Measurements from ENCODE around the gene UBQLN4. TPM values are rescaled to one million over a fixed set of nuclear protein-coding genes. Genes with fewer than 3 reads are reported as not detected.

The UBQLN4 gene
- total and polyA plus RNA-seq, 9 of the 15 experiments (the other 6 are each of a cell fraction or from before 2014, with no cell fraction given): 13.5 to 65.5 (median 37.0) TPM

DNA sequence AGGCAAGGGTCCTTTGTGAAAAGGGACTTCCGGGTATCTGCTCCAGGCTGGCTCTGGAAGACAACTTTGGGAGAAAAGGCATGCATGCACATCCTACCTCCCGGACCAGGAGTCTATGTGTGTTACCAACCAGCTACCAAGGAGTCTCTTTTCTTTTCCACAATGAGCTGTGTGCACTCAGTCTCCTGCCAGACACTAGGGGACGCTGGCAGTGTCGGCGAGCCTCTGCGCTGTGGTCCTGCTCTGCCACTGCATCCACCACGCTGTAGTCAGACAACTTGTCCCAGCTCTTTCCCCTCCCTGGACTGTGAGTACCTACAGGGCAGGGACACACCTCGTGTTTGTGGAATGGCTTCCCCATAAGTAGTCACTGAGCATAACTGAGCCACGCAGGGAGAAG lies 27.7 kb downstream of the UBQLN4 start (continued):
- TF ChIP-seq RREB1 (CRISPR knock-in tag; IDR thresholded peaks at IDR 0.05): no peak
- TF ChIP-seq SMAD4 (CRISPR knock-in tag; conservative IDR thresholded peaks at IDR 0.05): peak; percentile 28; the same call in 1 of the 2 replicates
- TF ChIP-seq GATAD2B (IDR thresholded peaks at IDR 0.05; ENCODE audit: borderline replicate concordance): no peak
- no peak for TF ChIP-seq PTRF (tag; IDR thresholded peaks at IDR 0.05)
- TF ChIP-seq, protein P1, sequence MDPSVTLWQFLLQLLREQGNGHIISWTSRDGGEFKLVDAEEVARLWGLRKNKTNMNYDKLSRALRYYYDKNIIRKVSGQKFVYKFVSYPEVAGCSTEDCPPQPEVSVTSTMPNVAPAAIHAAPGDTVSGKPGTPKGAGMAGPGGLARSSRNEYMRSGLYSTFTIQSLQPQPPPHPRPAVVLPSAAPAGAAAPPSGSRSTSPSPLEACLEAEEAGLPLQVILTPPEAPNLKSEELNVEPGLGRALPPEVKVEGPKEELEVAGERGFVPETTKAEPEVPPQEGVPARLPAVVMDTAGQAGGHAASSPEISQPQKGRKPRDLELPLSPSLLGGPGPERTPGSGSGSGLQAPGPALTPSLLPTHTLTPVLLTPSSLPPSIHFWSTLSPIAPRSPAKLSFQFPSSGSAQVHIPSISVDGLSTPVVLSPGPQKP (CRISPR knock-in tag; IDR thresholded peaks at IDR 0.05): no peak
- no peak for TF ChIP-seq MED1 (CRISPR knock-in tag; IDR thresholded peaks at IDR 0.05; ENCODE audit: borderline replicate concordance)
- peak; percentile 13; the same call in 1 of the 2 replicates for TF ChIP-seq HCFC1 (IDR thresholded peaks at IDR 0.05; ENCODE audit: low read depth, low read length)
- no peak for TF ChIP-seq ZNF239 (CRISPR knock-in tag; IDR thresholded peaks at IDR 0.05)
- TF ChIP-seq, protein P2, sequence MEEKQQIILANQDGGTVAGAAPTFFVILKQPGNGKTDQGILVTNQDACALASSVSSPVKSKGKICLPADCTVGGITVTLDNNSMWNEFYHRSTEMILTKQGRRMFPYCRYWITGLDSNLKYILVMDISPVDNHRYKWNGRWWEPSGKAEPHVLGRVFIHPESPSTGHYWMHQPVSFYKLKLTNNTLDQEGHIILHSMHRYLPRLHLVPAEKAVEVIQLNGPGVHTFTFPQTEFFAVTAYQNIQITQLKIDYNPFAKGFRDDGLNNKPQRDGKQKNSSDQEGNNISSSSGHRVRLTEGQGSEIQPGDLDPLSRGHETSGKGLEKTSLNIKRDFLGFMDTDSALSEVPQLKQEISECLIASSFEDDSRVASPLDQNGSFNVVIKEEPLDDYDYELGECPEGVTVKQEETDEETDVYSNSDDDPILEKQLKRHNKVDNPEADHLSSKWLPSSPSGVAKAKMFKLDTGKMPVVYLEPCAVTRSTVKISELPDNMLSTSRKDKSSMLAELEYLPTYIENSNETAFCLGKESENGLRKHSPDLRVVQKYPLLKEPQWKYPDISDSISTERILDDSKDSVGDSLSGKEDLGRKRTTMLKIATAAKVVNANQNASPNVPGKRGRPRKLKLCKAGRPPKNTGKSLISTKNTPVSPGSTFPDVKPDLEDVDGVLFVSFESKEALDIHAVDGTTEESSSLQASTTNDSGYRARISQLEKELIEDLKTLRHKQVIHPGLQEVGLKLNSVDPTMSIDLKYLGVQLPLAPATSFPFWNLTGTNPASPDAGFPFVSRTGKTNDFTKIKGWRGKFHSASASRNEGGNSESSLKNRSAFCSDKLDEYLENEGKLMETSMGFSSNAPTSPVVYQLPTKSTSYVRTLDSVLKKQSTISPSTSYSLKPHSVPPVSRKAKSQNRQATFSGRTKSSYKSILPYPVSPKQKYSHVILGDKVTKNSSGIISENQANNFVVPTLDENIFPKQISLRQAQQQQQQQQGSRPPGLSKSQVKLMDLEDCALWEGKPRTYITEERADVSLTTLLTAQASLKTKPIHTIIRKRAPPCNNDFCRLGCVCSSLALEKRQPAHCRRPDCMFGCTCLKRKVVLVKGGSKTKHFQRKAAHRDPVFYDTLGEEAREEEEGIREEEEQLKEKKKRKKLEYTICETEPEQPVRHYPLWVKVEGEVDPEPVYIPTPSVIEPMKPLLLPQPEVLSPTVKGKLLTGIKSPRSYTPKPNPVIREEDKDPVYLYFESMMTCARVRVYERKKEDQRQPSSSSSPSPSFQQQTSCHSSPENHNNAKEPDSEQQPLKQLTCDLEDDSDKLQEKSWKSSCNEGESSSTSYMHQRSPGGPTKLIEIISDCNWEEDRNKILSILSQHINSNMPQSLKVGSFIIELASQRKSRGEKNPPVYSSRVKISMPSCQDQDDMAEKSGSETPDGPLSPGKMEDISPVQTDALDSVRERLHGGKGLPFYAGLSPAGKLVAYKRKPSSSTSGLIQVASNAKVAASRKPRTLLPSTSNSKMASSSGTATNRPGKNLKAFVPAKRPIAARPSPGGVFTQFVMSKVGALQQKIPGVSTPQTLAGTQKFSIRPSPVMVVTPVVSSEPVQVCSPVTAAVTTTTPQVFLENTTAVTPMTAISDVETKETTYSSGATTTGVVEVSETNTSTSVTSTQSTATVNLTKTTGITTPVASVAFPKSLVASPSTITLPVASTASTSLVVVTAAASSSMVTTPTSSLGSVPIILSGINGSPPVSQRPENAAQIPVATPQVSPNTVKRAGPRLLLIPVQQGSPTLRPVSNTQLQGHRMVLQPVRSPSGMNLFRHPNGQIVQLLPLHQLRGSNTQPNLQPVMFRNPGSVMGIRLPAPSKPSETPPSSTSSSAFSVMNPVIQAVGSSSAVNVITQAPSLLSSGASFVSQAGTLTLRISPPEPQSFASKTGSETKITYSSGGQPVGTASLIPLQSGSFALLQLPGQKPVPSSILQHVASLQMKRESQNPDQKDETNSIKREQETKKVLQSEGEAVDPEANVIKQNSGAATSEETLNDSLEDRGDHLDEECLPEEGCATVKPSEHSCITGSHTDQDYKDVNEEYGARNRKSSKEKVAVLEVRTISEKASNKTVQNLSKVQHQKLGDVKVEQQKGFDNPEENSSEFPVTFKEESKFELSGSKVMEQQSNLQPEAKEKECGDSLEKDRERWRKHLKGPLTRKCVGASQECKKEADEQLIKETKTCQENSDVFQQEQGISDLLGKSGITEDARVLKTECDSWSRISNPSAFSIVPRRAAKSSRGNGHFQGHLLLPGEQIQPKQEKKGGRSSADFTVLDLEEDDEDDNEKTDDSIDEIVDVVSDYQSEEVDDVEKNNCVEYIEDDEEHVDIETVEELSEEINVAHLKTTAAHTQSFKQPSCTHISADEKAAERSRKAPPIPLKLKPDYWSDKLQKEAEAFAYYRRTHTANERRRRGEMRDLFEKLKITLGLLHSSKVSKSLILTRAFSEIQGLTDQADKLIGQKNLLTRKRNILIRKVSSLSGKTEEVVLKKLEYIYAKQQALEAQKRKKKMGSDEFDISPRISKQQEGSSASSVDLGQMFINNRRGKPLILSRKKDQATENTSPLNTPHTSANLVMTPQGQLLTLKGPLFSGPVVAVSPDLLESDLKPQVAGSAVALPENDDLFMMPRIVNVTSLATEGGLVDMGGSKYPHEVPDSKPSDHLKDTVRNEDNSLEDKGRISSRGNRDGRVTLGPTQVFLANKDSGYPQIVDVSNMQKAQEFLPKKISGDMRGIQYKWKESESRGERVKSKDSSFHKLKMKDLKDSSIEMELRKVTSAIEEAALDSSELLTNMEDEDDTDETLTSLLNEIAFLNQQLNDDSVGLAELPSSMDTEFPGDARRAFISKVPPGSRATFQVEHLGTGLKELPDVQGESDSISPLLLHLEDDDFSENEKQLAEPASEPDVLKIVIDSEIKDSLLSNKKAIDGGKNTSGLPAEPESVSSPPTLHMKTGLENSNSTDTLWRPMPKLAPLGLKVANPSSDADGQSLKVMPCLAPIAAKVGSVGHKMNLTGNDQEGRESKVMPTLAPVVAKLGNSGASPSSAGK (IDR thresholded peaks at IDR 0.05): no peak
- TF ChIP-seq MECOM (CRISPR knock-in tag; IDR thresholded peaks at IDR 0.05): no peak
- TF ChIP-seq PHB2 (IDR thresholded peaks at IDR 0.05; ENCODE audit: low read depth): no peak
